Tibial artery (tissue), 4 donors: ENCODE results near the gene DDX56.

Experiments used
- DNase-seq, 2 donors: peaks; one replicate each; pipeline ENCODE4 v3.0.0-alpha.2; 2019
- H3K27ac ChIP-seq, 2 donors: fragments of 200-600 bp; sonication (generic) in 1 of 2; 1 replicate in 1 of 2; 2 replicates in 1 of 2; pipeline ENCODE4 v1.5.1; 2018 to 2019; ENCODE audit warnings: mild to moderate bottlenecking in 1 of 2
- H3K27me3 ChIP-seq, 2 donors: fragments of 200-600 bp; sonication (generic) in 1 of 2; one replicate each; pipeline versions ENCODE4 v1.5.1 to v1.6.0; 2016 to 2019
- H3K36me3 ChIP-seq, 3 donors: fragments of 200-600 bp; sonication (generic) in 2 of 3; one replicate each; pipeline ENCODE4 v1.5.1; 2016 to 2019; ENCODE audit warnings: mild to moderate bottlenecking in 2 of 3
- H3K4me1 ChIP-seq, 4 donors: fragments of 200-600 bp; sonication (generic) in 2 of 4; 1 replicate in 3 of 4; 2 replicates in 1 of 4; pipeline ENCODE4 v1.5.1; 2016 to 2019
- H3K4me3 ChIP-seq, 2 donors: fragments of 200-600 bp; sonication (generic) in 1 of 2; 1 replicate in 1 of 2; 2 replicates in 1 of 2; pipeline ENCODE4 v1.5.1; 2018 to 2019; ENCODE audit warnings: mild to moderate bottlenecking in 2 of 2
- H3K9me3 ChIP-seq, 3 donors: fragments of 200-600 bp; sonication (generic) in 1 of 3; one replicate each; pipeline ENCODE4 v1.5.1; 2016 to 2019
- CTCF ChIP-seq, 2 experiments: fragments of 200-600 bp in 1 of 2; fragments of 450-650 bp in 1 of 2; IDR thresholded peaks; one replicate each; pipeline ENCODE4 v1.5.1; 2017 to 2019; ENCODE audit warnings: antibody characterized with exemption in 2 of 2, mild to moderate bottlenecking in 1 of 2, moderate library complexity in 1 of 2
- intact Hi-C: fragments of 100-400 bp; cut with DNase I; formaldehyde crosslinking; loops from one replicate; pipeline ENCODE4 v1.15.0; 2023; ENCODE audit warnings: low total_unique reads

Gene DDX56

GRCh38 chr7:44518761-44519160 lies 54.9 kb downstream of the DDX56 start:
- H3K27ac ChIP-seq, result no peak overlapping the region
- no peaks in the 10 kb centered on the region for H3K9me3 ChIP-seq
- TF ChIP-seq CTCF (IDR thresholded peaks at IDR 0.05), result no peak
- DNase-seq, result no peak
- no peaks in the 10 kb centered on the region for H3K27me3 ChIP-seq
- H3K4me1 ChIP-seq, result no peaks in the 10 kb centered on the region
- intact Hi-C loops, result no loop called here
- H3K36me3 ChIP-seq, result peaks cover 0 to 30% (median 0%) of the 10 kb centered on the region in 3 donors
- H3K4me3 ChIP-seq, result no peak overlapping the region

GRCh38 chr7:44517175-44517574 lies 56.5 kb downstream of the DDX56 start:
- Histone ChIP-seq H3K36me3 (peaks cover 0 to 37% (median 0%) of the 10 kb centered on the region in 3 donors), H3K4me3 (no peak overlapping the region), H3K4me1 (no peaks in the 10 kb centered on the region), H3K9me3 (no peaks in the 10 kb centered on the region), H3K27ac (no peak overlapping the region), H3K27me3 (no peaks in the 10 kb centered on the region)
- no peak for DNase-seq
- intact Hi-C loops, result no loop called here
- TF ChIP-seq CTCF (IDR thresholded peaks at IDR 0.05), result no peak
